Activated B cell treated with CpG ODN at 0.5 μM for 24 hours (primary cell): ENCODE measurements around the gene ASIC3. TPM values are rescaled to one million over a fixed set of nuclear protein-coding genes. Genes with fewer than 3 reads are reported as not detected.

Source experiments
- ATAC-seq: fragments of 200-7000 bp; cut with Tn5 transposase; one replicate; pipeline ENCODE4 v1.10.0; 2021; ENCODE audit warnings: low read depth, mild to moderate bottlenecking, moderate library complexity
- CTCF ChIA-PET: fragments of 350-600 bp; sonication (Branson Sonifier 250); formaldehyde crosslinking; loops from one replicate; lab custom pipeline; 2021; ENCODE audit warnings: antibody characterized with exemption; lab: Charles Lee
- POLR2A ChIA-PET: fragments of 350-600 bp; sonication (Branson Sonifier 250); formaldehyde crosslinking; loops from one replicate; lab custom pipeline; 2021; ENCODE audit warnings: antibody characterized with exemption; lab: Charles Lee
- DNase-seq: peaks from one replicate; pipeline ENCODE4 v3.0.0; 2022
- H3K27ac Mint-ChIP-seq: one replicate; pipeline ENCODE4 v1.8.0; 2020; ENCODE audit warnings: mixed read lengths
- H3K27me3 Mint-ChIP-seq: one replicate; pipeline ENCODE4 v1.8.0; 2021; ENCODE audit warnings: mixed read lengths
- H3K36me3 Mint-ChIP-seq: one replicate; pipeline ENCODE4 v1.8.0; 2021; ENCODE audit warnings: low read depth, mixed read lengths
- H3K4me1 Mint-ChIP-seq: one replicate; pipeline ENCODE4 v1.8.0; 2021; ENCODE audit warnings: mixed read lengths
- H3K4me3 Mint-ChIP-seq: one replicate; pipeline ENCODE4 v1.8.0; 2020; ENCODE audit warnings: mild to moderate bottlenecking, mixed read lengths
- H3K9me3 Mint-ChIP-seq: one replicate; pipeline ENCODE4 v1.8.0; 2020; ENCODE audit warnings: mixed read lengths
- CTCF ChIP-seq: fragments of 200-600 bp; IDR thresholded peaks from one replicate; pipeline ENCODE4 v1.8.0; 2022; ENCODE audit warnings: antibody characterized with exemption, mild to moderate bottlenecking
- intact Hi-C: fragments of 100-400 bp; cut with micrococcal nuclease; formaldehyde crosslinking; loops from one replicate; pipeline ENCODE4 v1.15.1; 2024
- total RNA-seq: library from RNA; stranded (reverse); gene quantifications from 2 replicates; pipeline ENCODE4 v1.2.3, GENCODE V29; 2022

Gene ASIC3
- total RNA-seq, 1 donor from 2014 or later: 1.2 TPM

- ChIA-PET POLR2A (no interaction called here), CTCF (no interaction called here)
- ATAC-seq (no peak), DNase-seq (no peak)
- Mint-ChIP-seq H3K9me3 (no peaks in the 10 kb centered on the region), H3K4me1 (no peaks in the 10 kb centered on the region), H3K27me3 (peaks cover 3% of the 10 kb centered on the region), H3K27ac (no peak overlapping the region), H3K4me3 (no peak overlapping the region), H3K36me3 (no peaks in the 10 kb centered on the region)
- no peak for TF ChIP-seq CTCF
- intact Hi-C loops: no loop called here
These were observed 47.6 kb downstream of the ASIC3 start for GRCh38 chr7:151095828-151096475.

GRCh38 chr7:151099486-151100211 is 51.3 kb downstream of the ASIC3 start:
- intact Hi-C loops: no loop called here
- CTCF ChIA-PET: no interaction called here
- no peak overlapping the region for H3K4me3 Mint-ChIP-seq
- ATAC-seq: no peak
- no peak for DNase-seq
- POLR2A ChIA-PET: no interaction called here
- H3K4me1 Mint-ChIP-seq: no peaks in the 10 kb centered on the region
- H3K27ac Mint-ChIP-seq: no peak overlapping the region
- no peak for TF ChIP-seq CTCF
- H3K27me3 Mint-ChIP-seq: no peaks in the 10 kb centered on the region
- H3K9me3 Mint-ChIP-seq: no peaks in the 10 kb centered on the region
- no peaks in the 10 kb centered on the region for H3K36me3 Mint-ChIP-seq

GRCh38 chr7:151100921-151101320 is 52.6 kb downstream of the ASIC3 start:
- no peak overlapping the region for H3K27ac Mint-ChIP-seq
- no peaks in the 10 kb centered on the region for H3K27me3 Mint-ChIP-seq
- H3K9me3 Mint-ChIP-seq: no peaks in the 10 kb centered on the region
- no peaks in the 10 kb centered on the region for H3K4me1 Mint-ChIP-seq
- CTCF ChIA-PET: no interaction called here
- no peak for DNase-seq
- no peaks in the 10 kb centered on the region for H3K36me3 Mint-ChIP-seq
- H3K4me3 Mint-ChIP-seq: no peak overlapping the region
- no peak for TF ChIP-seq CTCF
- no peak for ATAC-seq
- POLR2A ChIA-PET: no interaction called here
- intact Hi-C loops: no loop called here

- intact Hi-C loops: no loop called here
- Mint-ChIP-seq H3K36me3 (no peaks in the 10 kb centered on the region), H3K27ac (no peak overlapping the region), H3K9me3 (no peaks in the 10 kb centered on the region), H3K4me3 (no peak overlapping the region), H3K4me1 (no peaks in the 10 kb centered on the region), H3K27me3 (peaks cover 2% of the 10 kb centered on the region)
- ChIA-PET CTCF (no interaction called here), POLR2A (interaction anchor here (0.6 kb wide), 1 partner anchor 1676 kb away, joined by 7 read pairs; no protein-coding TSS in a partner anchor)
- DNase-seq: no peak
- no peak for ATAC-seq
- no peak for TF ChIP-seq CTCF
These were observed 53.5 kb downstream of the ASIC3 start for GRCh38 chr7:151101621-151102396.

Other genes with a start within 250 kb of the ASIC3 start
- 0.47 TPM in 1 of 2 replicates, not detected in the other for gene TMEM176B, start 248.2 kb upstream of the ASIC3 start, total RNA-seq
- gene TMEM176A, start 247.8 kb upstream of the ASIC3 start, total RNA-seq: not detected in 2 replicates
- gene AOC1, start 196.0 kb upstream of the ASIC3 start, total RNA-seq: not detected in 2 replicates
- gene KCNH2, start 70.2 kb upstream of the ASIC3 start, total RNA-seq: 0.12 and 0.29 TPM in 2 replicates
- 0.10 and 0.22 TPM in 2 replicates for gene NOS3, start 57.5 kb upstream of the ASIC3 start, total RNA-seq
- 1.8 and 2.3 TPM in 2 replicates for gene ATG9B, start 24.0 kb upstream of the ASIC3 start, total RNA-seq
- gene ABCB8, start 20.1 kb upstream of the ASIC3 start, total RNA-seq: 38.9 and 46.5 TPM in 2 replicates
- 7.5 and 8.1 TPM in 2 replicates for gene CDK5, start 9.4 kb downstream of the ASIC3 start, total RNA-seq
- gene SLC4A2, start 11.1 kb downstream of the ASIC3 start, total RNA-seq: 69.1 and 72.5 TPM in 2 replicates
- gene FASTK, start 32.3 kb downstream of the ASIC3 start, total RNA-seq: 97.6 and 103 TPM in 2 replicates
- gene TMUB1, start 35.0 kb downstream of the ASIC3 start, total RNA-seq: 40.5 and 43.5 TPM in 2 replicates
- 6.5 and 7.4 TPM in 2 replicates for gene AGAP3, start 37.9 kb downstream of the ASIC3 start, total RNA-seq
- gene GBX1, start 119.2 kb downstream of the ASIC3 start, total RNA-seq: not detected in 2 replicates
- gene ASB10, start 138.7 kb downstream of the ASIC3 start, total RNA-seq: not detected in 2 replicates
- 0.76 and 1.8 TPM in 2 replicates for gene H2BK1, start 162.0 kb downstream of the ASIC3 start, total RNA-seq
- gene ABCF2, start 178.7 kb downstream of the ASIC3 start, total RNA-seq: 47.3 and 52.4 TPM in 2 replicates
- 32.4 and 41.2 TPM in 2 replicates for gene CHPF2, start 184.0 kb downstream of the ASIC3 start, total RNA-seq
- gene SMARCD3, start 200.2 kb downstream of the ASIC3 start, total RNA-seq: not detected in 2 replicates